Measurements from ENCODE around the gene TECR.

GRCh38 chr19:14517446-14517839 is 12.0 kb upstream of the TECR start:
- TF ChIP-seq ZC3H11A (IDR thresholded peaks at IDR 0.05; ENCODE audit: low read depth, low read length) (no peak), ZNF239 (CRISPR knock-in tag; IDR thresholded peaks at IDR 0.05) (no peak), SP1 (CRISPR knock-in tag; IDR thresholded peaks at IDR 0.05) (no peak), TCF3 (CRISPR knock-in tag; IDR thresholded peaks at IDR 0.05) (no peak), EP300 (IDR thresholded peaks at IDR 0.05; ENCODE audit: low read length) (no peak), ATF3 (IDR thresholded peaks at IDR 0.05) (no peak), ATF3 (CRISPR knock-in tag; conservative IDR thresholded peaks at IDR 0.05) (no peak), CTCF (IDR thresholded peaks at IDR 0.05 in 2 of 3, conservative IDR thresholded peaks at IDR 0.05 in 1 of 3; ENCODE audit: insufficient read depth in 2 of 3, low read depth in 1 of 3, low read length in 3 of 3) (no peak), MYC (IDR thresholded peaks at IDR 0.05; ENCODE audit: low read depth, low read length) (no peak), MYC (CRISPR knock-in tag; IDR thresholded peaks at IDR 0.05; ENCODE audit: borderline replicate concordance, low read depth) (no peak), MEF2A (IDR thresholded peaks at IDR 0.05; ENCODE audit: control insufficient read depth, low read depth, low read length) (no peak)
